CD4-positive, alpha-beta T cell treated with Interleukin-4 for 1 hour (primary cell): ENCODE results near the gene TNRC18.
"Not testable (repeated sequence)": the region's sequence is repeated elsewhere in the genome, so short reads cannot be mapped to it uniquely, and the experiment has no call there.

ENCODE experiments used
- DNase-seq, 2 donors: peaks; one replicate each; pipeline ENCODE4 v3.0.0-alpha.2; 2020 to 2022

Gene TNRC18

DNA sequence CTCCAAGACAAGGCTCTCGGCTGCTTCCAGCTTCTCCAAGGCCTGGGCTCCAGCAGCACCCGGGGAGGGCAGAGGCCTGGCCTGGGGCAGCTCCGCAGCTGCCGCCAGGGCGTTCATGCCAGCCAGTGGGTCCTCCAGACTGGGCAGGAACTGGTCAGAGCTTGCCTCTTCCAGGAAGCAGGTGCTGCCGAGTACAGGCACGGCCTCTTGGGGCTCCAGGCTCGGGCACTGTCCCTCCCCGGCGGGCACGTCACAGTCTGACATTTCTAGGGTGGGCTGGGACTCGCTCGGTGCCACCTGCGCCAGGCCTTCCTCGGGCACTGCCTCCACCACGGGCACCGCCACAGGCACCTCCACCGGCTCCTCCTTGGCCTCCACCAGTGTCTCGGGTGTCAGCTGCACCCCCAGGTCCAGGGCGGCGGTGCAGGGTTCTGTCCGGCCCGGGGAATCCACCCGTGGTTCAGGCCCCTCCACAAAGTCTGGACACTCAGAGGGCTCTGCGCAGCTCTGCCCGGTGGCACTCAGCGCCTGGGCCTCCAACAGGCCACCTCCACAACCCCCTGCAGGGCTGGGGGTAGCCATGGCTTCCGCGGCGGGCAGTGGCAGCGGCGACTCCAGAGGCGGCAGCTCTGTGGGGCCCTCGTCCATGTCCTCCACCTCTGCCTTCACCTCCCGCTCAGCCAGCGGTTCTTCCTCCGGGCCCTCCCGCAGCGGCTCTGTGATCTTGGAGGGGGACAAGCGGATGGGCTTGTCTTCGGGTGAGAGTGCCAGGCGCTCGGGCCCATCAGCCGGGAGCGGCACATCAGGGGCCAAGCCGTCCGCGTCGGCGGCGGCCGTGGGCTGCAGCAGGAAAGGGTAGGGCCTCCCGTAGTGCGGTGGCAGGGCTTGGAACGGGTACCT, 52.9 kb downstream of the TNRC18 start:
- DNase-seq = no peak

DNA sequence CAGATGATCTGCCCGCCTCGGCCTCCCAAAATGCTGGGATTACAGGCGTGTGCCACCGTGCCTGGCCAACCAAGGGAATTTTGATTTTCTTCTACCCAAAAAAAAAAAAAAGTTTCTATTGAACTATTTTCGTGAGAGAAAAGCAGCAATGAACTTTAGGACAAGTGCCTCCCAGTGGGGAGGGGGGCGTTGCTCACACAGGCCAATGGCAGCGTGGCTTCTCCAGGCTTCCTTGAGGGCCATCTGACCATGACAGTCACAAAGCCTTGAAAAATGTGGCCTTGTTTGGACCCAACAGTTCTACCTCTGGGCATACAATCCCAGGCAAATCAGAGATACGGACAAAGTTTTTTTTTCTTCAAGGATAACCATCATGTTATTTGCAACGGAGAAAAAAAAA, 56.0 kb downstream of the TNRC18 start:
- DNase-seq = no peak

DNA sequence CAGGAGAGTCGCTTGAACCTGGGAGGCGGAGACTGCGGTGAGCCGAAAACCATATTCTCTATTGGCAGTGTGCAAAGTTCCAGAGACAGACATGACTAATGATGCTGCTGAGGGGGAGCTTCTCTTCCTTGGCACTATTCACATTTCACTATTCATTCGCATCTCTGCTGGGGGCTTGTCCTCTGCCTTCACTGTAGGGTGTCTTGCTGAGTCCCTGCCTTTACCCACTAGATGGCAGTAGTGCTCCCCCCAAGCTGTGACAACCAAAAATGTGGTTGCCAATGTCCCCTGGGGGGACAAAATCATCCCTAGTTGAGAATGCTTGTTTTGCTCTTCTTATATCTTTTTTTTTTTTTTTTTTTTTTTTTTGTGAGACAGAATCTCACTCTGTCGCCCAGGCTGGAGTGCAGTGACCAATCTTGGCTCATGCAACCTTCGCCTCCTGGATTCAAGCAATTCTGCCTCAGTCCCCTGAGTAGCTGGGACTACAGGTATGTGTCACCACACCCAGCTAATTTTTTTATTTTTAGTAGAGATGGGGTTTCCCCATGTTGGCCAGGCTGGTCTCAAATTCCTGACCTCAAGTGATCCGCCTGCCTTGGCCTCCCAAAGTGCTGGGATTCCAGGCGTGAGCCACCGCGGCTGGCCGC, 57.5 kb downstream of the TNRC18 start:
- peak; percentile 78 to 80 for DNase-seq

DNA sequence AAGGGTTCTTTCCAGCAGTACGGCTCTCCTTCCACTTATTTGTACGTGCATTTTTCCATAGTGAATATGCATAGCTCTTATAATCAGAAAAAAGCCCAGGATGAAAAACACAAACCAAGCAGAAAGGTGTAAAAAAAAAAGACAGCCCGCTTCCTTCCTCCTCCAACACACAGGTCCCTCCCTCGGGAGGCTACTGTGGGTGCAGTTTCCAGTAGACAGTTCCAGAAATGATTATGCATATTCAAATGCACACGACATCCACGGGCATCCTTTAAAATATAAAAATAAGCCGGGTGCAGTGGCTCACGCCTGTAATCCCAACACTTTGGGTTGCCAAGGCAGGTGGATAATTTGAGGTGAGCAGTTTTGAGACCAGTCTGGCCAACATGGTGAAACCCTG, 59.9 kb downstream of the TNRC18 start:
- DNase-seq = no peak

DNA sequence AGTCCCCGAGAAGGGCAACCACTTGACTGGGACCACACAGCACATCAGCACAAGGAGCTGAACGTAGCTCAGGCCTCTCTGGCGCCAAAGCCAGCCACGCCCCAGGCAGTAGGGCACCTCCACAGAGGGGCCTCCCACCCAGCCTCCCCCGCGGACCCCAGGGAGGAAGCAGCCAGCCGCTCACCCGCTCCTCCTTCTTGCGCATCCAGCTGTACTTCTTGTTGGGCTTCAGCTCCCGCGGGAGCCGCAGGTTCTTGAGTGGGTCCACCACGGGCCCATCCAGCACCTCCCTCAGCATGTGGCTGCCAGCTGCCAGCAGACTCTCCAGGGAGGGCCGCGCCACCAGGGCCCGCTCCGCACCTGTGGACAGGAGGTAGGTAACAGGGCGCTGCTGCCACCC, 61.2 kb downstream of the TNRC18 start:
- DNase-seq = no peak

DNA sequence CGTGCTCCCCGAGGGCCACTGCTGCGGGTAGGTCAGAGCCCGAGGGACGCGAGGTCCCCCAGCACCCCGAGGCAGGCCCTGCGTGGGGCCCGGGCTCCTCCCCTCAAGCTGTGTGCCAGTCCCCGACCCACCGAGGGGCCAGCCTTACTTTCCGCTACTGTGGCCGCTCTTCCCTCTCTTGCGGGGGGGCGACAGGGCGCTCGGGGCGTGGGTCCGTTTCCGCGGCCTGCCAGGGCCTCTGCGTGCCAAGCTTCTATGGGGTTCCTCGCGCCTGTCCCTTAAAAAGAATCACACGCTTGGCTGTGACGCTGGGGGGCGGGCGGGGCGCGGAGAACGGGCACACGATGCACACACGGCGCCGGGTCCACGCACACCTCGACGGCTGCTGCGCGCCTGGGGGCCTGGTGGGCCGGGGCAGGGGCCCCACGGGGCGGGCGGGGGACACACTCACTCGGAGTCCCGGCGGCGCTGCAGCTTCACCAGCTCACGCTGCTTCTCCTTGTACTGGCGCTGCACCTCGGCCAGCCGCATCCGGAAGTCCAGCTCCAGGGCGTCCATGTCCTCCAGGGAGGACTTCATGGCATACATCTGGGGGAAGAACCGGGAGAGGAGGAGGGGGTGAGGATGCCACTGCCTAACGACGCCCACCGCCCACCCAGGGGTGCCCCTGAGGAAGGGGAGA, 62.0 kb downstream of the TNRC18 start:
- DNase-seq = no peak

DNA sequence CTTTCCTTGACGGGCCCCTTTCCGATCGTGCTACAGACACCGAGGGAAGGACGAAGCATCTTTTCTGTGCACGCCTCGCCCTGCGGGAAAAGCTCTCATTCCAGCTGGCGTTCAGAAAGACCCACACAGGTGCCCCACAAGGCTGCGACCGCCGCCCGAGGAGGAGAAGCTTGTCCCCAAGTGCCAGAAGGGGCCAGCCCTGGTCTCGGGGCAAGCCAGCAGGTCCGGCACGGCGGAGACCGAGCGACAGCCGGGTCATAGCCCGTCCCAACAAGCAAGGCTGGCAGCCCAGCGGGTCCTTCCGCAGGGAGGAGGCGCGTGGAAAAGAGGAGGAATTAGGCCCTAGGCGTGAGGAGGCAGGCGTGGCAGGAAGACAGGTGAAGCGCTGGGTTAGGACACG, 62.7 kb downstream of the TNRC18 start:
- no peak for DNase-seq

DNA sequence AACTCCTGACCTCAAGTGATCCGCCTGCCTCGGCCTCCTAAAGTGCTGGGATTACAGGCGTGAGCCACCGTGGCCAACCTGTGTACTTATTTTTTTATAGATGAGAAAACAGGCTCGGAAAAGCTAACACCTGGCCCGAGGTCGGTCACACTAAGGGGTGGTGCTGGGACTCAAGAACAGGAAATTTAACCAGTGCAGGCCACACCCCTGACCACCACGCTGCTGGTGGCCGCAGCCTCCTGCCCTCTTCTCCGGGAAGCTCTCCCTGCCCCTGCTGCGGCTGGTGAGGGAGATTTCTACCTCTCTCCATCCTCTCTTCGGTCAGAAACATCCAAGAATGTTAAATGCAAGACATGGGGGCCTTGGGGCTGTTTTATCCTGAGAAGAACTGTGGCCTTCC, 63.2 kb downstream of the TNRC18 start:
- DNase-seq = no peak

DNA sequence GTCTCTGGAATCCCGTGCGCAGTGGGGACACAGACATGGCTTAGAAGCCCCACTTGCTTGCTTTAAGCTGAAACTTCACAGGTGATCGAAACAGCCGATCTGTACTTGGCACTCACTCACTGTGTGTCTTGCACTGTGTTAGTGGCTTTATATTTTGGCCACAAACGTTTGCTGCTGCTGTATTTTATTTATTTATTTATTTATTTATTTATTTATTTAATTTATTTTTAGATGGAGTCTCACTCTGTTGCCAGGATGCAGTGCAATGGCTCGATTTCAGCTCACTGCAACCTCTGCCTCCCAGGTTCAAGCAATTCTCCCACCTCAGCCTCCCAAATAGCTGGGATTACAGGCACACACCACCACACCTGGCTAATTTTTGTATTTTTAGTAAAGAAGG, 63.6 kb downstream of the TNRC18 start:
- DNase-seq = not testable (repeated sequence)

DNA sequence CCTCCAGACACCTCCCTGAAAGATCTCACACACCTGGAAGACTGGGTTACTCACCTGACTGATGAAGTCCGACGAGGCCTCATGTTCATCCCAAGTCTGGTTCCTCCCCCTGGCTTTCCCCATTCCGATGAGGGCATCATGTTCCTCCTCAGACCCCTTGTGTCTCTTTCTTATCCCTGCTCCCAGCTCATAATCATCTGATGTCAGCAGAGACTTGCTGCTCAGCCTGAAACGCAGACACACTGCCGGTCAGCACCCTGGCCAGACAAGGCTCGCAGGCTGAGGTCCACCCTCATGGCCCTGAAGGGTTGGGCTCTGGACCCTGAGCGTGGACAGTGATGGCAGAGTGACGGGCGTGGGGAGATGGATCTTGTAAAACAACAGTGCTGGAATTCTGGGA, 64.3 kb downstream of the TNRC18 start:
- DNase-seq = no peak

DNA sequence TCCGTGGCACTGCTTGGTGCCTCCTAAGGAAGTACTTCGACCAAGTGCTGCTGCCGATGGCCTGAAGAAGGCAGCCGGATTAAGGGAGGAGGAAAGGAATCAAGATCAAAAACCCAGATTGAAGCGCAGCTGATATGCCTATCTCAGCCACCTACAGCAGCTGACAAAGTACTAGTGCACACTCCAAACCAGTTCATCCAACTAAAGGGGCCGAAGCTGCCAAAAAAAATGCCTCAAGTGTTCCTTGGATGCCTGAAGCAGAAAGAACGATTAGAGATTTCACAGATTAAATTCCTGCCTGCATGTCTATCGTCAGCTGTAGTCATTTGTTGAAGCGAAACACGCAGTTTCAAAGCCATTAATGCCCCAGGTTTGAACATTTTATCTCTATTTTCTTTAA, 65.7 kb downstream of the TNRC18 start:
- DNase-seq = no peak

DNA sequence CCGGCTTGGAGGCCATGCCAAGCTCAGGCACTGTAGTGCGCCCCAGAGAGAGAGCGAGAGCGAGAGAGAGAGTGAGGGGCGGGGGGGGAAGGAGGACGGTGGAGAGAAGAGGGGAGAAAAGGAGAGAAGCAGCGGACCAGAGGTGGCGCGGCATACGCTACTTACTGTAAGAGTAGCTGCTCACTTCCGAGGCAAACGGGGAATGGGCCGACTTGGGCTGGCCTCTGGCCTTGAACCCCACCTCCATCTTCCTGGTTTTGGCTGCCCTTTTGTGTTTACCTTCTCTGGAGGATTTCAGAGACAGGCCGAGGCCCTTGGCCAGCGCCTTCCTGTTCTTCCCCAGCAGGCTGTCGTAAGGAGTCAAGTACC, 66.9 kb downstream of the TNRC18 start:
- DNase-seq = no peak

DNA sequence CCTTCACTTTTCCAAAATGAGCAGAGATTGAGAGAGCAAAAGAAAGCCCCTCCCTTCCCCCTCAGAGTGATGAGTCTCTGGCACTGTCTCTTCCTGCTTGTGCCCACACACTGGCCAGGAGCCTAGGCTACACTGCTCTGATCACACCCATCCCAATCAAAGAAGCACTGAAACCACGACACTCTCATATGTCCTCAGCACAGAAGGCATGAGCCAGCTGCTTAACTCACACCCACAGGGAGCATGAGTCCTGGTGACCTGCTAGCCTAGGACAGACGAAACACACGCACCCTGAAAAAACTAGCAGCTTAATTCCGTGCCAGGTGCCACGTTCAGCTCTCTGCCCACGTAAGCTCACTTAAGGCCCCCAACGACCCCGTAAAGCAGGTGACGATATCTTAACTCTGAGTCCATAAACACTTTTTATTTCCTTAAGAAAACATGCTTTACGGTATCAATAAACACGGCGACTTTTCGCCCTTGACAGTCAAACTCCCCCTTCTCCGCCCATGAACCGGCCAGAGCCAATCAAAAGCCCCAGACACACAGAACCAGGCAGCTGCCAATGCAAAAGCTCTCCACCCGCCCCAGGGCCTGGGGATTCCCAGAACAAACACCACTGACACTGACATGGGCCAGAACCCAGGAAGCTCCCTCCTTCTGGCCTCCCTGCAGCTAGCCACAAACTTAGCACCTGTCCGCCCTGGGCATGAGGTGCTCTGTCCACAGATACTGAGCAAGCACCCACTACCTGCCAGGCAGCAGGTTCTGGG, 69.0 kb downstream of the TNRC18 start:
- DNase-seq = no peak

DNA sequence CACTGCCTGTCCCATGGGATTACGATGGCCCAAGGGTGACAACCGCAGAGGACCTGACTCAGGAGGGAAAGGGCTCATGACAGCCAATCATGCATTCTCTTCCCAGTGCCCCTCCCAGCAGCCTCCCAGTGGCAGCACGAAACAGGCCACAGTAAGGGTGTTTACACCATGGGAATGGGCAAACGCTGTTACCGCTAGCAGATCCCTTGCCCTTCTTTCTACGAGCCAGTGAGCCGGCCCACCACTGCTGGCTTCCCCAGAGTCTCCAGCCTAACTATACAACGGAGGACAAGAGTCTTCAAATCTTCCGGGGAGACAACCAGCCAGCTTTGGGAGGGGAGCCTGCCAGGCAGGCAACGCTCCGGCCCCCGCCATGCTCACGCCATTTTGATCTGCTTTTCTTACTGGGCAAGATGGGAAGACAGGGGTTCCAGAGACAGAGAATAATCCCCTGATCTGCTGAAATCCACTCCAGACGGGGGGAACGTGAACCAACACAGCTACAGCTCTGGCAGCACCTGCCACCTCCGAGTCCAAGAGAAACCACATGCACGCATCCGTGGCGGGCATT, 71.1 kb downstream of the TNRC18 start:
- no peak for DNase-seq

DNA sequence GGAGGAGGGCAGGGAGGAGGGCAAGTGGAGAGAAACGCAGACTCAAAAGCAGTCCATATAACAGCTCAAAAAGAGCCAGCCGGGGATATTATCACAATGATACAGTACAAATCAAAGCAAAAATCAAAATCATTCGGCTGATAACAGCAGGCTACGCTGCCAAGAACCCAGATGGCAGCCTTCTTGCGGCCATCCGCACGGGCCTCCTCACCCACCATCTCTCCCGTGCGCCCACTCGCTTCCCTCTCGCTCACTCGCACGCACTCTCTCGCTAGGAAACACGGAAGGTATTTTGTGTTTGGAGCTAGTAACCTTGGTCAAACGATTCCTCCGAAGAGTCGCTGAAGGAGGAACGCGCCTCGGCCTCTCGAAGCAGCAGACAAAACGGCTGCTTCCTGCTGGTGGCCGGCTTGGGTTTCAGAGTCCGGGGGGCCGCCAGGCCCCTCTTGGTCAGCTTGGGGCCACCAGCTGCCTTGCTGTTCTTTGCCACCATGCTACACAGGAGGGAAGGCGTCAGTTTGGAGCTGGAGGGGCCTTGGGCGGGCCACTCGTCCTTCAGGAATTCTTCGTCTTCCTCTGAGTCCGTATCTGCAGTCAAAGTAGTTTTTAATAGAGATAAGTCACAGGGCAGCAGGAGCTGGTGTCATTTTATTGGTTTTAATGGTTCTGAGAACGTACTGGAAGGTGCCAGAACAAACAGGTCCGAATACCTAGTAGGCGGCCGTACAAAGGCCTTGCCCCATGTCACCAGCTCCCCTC, 71.9 kb downstream of the TNRC18 start:
- no peak for DNase-seq

DNA sequence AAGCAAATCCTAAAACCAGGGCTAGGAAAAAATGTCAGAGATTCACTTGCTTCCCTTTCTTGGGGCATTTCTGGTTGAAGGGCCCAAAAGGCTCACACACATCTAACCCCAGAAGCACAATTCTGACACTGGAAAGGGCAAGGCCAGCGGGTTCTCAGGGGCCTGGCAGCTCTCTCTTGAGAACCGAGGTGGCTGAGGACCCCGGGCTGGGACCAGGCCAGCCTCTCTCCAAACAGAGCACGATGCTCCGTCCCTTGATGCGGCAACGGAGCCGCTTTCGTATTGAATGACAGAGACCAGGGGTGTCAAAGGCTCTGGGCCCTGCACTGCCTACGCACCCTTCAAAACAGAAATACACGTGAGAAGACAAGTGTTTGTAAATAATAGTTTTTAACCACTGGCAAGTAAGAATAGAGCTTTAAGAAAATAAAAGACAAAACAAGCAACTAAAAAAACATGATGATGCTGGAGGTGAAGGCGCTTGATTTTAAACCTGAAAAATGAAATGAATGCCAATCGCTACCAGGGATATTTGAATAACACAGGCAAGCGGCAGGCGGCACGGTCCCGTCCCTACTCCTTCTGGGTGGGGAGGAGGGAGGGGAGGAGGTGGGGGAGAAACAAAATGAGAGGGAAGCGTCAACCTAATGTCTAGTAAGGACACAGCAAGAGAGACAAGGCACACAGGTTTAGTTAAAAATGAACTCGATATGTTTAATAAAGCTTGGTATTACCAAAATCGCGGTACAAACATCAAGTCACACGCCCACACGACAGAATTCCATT, 72.8 kb downstream of the TNRC18 start:
- no peak for DNase-seq

DNA sequence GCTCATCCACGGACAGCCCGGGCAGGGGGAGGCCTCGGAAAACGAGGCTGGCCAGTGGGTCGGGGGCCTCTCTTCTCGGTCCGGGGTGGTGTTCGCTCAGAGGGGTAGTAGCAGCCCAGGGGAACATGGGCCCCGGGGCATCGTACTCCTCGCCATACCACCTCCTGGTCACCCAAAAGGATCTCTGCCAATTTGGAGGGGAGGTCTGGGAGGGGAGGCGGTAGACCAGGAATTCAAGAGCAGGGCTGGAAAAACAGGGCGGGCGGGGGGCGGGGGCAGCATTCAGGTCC, 73.5 kb downstream of the TNRC18 start:
- no peak for DNase-seq

DNA sequence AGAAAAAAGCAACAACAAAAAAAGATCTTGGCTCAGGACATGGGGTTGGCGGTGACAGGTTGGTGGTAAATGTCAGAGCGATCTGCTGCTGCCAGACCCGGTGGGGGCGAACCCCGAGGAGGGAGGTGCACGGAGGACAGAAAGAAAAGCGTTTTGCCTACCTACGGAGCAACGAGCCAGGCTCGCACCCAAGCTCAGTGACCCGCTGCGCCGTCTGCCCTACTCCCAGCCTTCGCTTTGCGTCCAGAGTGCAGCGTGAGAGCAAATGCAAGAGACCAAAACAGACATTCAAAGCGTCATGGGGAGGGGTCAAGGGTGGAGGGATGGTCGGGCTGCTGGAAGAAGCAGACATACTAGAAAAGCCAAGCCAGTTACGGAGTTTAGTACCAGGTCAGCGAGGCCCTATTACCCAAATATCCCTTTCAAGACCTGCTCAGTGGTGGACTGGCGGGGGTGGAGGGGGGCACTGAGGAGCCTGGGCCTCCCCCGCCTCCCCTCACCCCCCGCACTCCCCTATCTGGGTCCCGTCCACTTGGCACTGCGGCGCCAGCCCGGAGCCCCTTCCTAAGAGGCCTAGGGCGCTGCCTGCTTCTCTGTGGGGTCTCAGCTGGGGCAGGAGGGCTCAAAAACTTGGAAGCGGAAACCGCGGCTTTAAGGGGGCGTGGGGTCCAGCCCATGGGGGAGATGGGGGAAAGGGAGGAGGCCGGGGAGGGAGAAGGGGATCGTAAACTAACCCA, 74.0 kb downstream of the TNRC18 start:
- no peak for DNase-seq

DNA sequence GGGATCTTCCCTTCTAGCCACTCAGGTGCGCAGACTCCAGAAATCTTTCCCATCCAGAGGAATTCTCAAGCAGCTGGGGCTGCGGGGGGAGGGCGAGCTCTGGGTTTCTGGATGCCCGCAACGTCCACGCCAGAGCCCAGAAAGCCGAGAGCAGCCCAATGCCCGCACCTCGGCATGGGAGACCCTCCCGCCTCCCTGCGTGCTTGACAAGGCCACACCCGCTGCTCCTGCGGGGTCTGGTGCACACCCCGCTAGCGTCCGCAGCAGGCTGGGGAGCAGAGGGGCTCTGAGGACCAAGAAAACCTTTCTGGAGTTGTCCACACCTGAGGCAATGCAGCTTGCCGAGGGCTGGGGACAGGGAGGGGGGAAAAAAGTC, 74.6 kb downstream of the TNRC18 start:
- DNase-seq = no peak

DNA sequence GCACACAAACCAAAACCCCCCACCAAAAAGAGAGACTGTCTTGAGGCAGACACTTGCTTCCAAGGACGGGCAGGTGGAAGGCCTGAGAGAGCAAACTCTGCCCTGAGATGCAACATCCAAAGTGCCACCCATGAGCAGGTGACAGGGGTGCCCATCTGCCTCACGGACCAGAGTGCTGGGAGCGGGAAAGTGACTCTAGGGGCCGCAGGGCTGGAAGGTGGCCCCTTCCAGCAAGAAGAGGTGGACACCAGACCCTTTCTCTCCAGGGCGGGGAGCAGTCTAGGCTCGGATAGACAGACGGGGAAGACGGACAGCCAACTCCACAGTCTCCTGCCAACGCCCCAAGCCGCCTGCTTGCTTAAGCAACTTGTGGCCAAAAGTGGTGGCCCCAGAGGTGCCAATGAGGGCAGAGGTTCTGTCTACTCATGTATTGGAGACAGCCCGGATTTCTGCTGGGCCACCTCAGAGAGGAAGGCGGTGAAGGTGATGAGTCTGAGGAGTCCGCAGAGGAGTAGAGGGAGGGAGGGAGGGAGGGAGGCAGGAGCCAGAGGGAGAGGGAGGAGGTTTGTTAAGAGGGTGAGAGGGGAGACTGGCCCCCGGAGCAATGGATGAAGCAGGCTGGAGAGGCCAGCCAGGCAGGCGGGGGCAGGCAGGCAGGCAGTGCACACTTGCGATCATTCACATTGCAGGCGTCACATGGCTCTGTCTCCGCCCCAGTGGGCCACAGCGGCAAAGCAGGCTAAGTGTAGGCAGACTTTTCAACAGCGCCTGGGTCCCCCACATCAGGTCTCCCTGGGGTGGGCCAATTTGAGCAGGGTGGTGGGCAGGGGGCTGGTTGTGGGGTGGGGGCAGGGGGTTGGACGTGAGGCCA, 75.3 kb downstream of the TNRC18 start:
- no peak for DNase-seq
